ENCODE results near the gene RNF41. TPM values are rescaled to one million over a fixed set of nuclear protein-coding genes. Genes with fewer than 3 reads are reported as not detected.
A peak's percentile ranks its signal among the peaks of the same experiment; 100 is the strongest.

Gene RNF41
- total RNA-seq, 3 donors from 2014 or later (not counting 1 experiment from before 2014, with no cell fraction given): 32.3 to 44.5 (median 38.6) TPM

DNA sequence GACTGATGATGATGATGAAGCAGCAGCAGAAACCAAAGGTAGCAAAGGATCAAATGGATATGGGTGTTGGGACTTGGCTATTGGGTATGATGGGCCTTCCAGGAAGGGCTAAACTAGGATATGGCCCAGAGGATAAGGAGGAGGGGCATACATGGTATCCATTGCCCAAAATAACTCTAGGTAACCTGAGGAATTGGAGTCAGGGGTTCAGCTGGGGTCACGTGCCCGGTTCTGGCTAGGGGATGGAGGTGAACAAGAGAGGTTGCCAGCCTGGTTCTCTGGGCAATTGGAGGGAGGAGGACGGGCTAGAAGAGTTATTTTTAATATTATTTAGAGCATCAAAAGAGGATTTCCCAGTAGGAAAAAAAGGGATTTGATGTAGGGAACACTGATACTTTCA, 39.2 kb upstream of the RNF41 start:
- Histone ChIP-seq H3K9me3 (ENCODE audit: control insufficient read depth, insufficient read depth, low read length) (no peaks in the 10 kb centered on the region), H3K4me3 (ENCODE audit: low read length) (no peak overlapping the region), H3K27me3 (ENCODE audit: control insufficient read depth, insufficient read depth, low read length) (no peaks in the 10 kb centered on the region), H3K36me3 (ENCODE audit: control insufficient read depth, insufficient read depth, low read length) (peaks cover 8% of the 10 kb centered on the region), H3K27ac (ENCODE audit: low read length) (no peak overlapping the region), H3K4me1 (ENCODE audit: control insufficient read depth, insufficient read depth, low read length) (peaks cover 24% of the 10 kb centered on the region)
- intact Hi-C loops (cut with micrococcal nuclease): no loop called here
- TF ChIP-seq CTCF (IDR thresholded peaks at IDR 0.05): no peak
- no peak overlapping the region for H3K27ac Mint-ChIP-seq
- DNase-seq (no peak), ATAC-seq (no peak)
- WGBS (ENCODE audit: insufficient coverage): 100% methylated on average over 3 of the region's 3 CpGs
- H3K4me1 Mint-ChIP-seq: peaks cover 8 to 22% of the 10 kb centered on the region in 2 donors
- peak overlapping the region; percentile 62 for H3K4me3 Mint-ChIP-seq
- H3K36me3 Mint-ChIP-seq: no peaks in the 10 kb centered on the region
- no peaks in the 10 kb centered on the region for H3K9me3 Mint-ChIP-seq
- H3K27me3 Mint-ChIP-seq (ENCODE audit: low read depth in 2 of 2): no peaks in the 10 kb centered on the region

- no peak overlapping the region for H3K27ac Mint-ChIP-seq
- WGBS (ENCODE audit: insufficient coverage): 94% methylated on average over 8 of the region's 8 CpGs
- ATAC-seq: no peak
- H3K36me3 Mint-ChIP-seq: no peaks in the 10 kb centered on the region
- peaks cover 8 to 26% of the 10 kb centered on the region in 2 donors for H3K4me1 Mint-ChIP-seq
- Histone ChIP-seq H3K36me3 (ENCODE audit: control insufficient read depth, insufficient read depth, low read length) (peaks cover 13% of the 10 kb centered on the region), H3K4me1 (ENCODE audit: control insufficient read depth, insufficient read depth, low read length) (peaks cover 24% of the 10 kb centered on the region), H3K4me3 (ENCODE audit: low read length) (no peak overlapping the region), H3K27ac (ENCODE audit: low read length) (no peak overlapping the region), H3K27me3 (ENCODE audit: control insufficient read depth, insufficient read depth, low read length) (no peaks in the 10 kb centered on the region), H3K9me3 (ENCODE audit: control insufficient read depth, insufficient read depth, low read length) (no peaks in the 10 kb centered on the region)
- peak overlapping the region; percentile 62 for H3K4me3 Mint-ChIP-seq
- TF ChIP-seq CTCF (IDR thresholded peaks at IDR 0.05): no peak
- no peaks in the 10 kb centered on the region for H3K27me3 Mint-ChIP-seq (ENCODE audit: low read depth in 2 of 2)
- DNase-seq: no peak
- H3K9me3 Mint-ChIP-seq: no peaks in the 10 kb centered on the region
- intact Hi-C loops (cut with micrococcal nuclease): no loop called here
These were observed 38.7 kb upstream of the RNF41 start for GRCh38 chr12:56260380-56260779.

- Histone ChIP-seq H3K9me3 (ENCODE audit: control insufficient read depth, insufficient read depth, low read length) (no peaks in the 10 kb centered on the region), H3K36me3 (ENCODE audit: control insufficient read depth, insufficient read depth, low read length) (peaks cover 26% of the 10 kb centered on the region), H3K27me3 (ENCODE audit: control insufficient read depth, insufficient read depth, low read length) (no peaks in the 10 kb centered on the region), H3K27ac (ENCODE audit: low read length) (peak overlapping the region; percentile 63), H3K4me3 (ENCODE audit: low read length) (peak overlapping the region; percentile 75), H3K4me1 (ENCODE audit: control insufficient read depth, insufficient read depth, low read length) (peaks cover 24% of the 10 kb centered on the region)
- DNase-seq: no peak
- Mint-ChIP-seq H3K9me3 (no peaks in the 10 kb centered on the region), H3K27me3 (ENCODE audit: low read depth in 2 of 2) (no peaks in the 10 kb centered on the region), H3K36me3 (peaks cover 10% of the 10 kb centered on the region), H3K4me1 (peaks cover 8 to 26% of the 10 kb centered on the region in 2 donors), H3K27ac (peak overlapping the region; percentile 80 to 88), H3K4me3 (peak overlapping the region; percentile 94)
- peak in 1 of 3 donors; percentile 6 for ATAC-seq
- intact Hi-C loops (cut with micrococcal nuclease): loop anchor here (2.0 to 10.0 kb wide), 4 partner anchors 37 to 206 kb away; partner anchors contain the start of genes NABP2, RNF41, SPRYD4 and ZC3H10
- no peak for TF ChIP-seq CTCF (IDR thresholded peaks at IDR 0.05)
- 23% methylated on average over 7 of the region's 9 CpGs for WGBS (ENCODE audit: insufficient coverage)
These were observed 37.1 kb upstream of the RNF41 start for GRCh38 chr12:56258820-56259183.
